GM12878 (cell line): ENCODE measurements around the gene DAB2IP. TPM values are rescaled to one million over a fixed set of nuclear protein-coding genes. Genes with fewer than 3 reads are reported as not detected.

Experiments
- ATAC-seq: fragments of 200-7000 bp; cut with Tn5 transposase; 3 replicates; pipeline ENCODE4 v1.9.1; 2020; ENCODE audit warnings: mild to moderate bottlenecking, moderate library complexity
- BruUV-seq: library from RNA; stranded (reverse); fragments of 400-500 nt; replicated peaks from 2 replicates; lab custom pipeline; 2021; lab: Mats Ljungman, UMichigan
- CTCF ChIA-PET: fragments of 300-600 bp; sonication (Branson Sonifier 250); formaldehyde crosslinking; extraction: SDS; loops from one replicate; lab custom pipeline; 2021; ENCODE audit warnings: inconsistent platforms; lab: Yijun Ruan, JAX
- POLR2A ChIA-PET: fragments of 350-600 bp; formaldehyde crosslinking; extraction: SDS; loops from one replicate; lab custom pipeline; 2021; ENCODE audit warnings: inconsistent platforms; lab: Charles Lee
- RAD21 ChIA-PET: fragments of 300-600 bp; sonication (Branson Sonifier 250); formaldehyde crosslinking; loops from one replicate; lab custom pipeline; 2023; ENCODE audit warnings: antibody characterized with exemption; ENCODE audit not compliant: unreplicated experiment; lab: Charles Lee
- SMC1A ChIA-PET: fragments of 300-600 bp; sonication (Branson Sonifier 250); formaldehyde crosslinking; loops from one replicate; lab custom pipeline; 2023; ENCODE audit not compliant: unreplicated experiment, uncharacterized antibody; lab: Charles Lee
- DNase-seq: peaks from one replicate; pipeline ENCODE4 v3.0.0-alpha.2; 2011; ENCODE audit warnings: low read depth, low spot score
- FAIRE-seq: peaks from 3 replicates; lab custom pipeline; 2011; peaks lifted over from hg19 to GRCh38; lab: Jason Lieb, UNC
- H2AFZ ChIP-seq: 2 replicates; pipeline ENCODE4 v1.6.0; 2011; ENCODE audit warnings: low read depth, low read length, control low read depth; ENCODE audit not compliant: control insufficient read depth
- H3K27ac ChIP-seq: 2 replicates; pipeline ENCODE4 v1.5.1; 2011; ENCODE audit warnings: control low read depth; ENCODE audit not compliant: control insufficient read depth, insufficient read depth
- H3K27me3 ChIP-seq, 2 experiments: replicated peaks in 1 of 2; 2 replicates each; pipeline versions ENCODE4 v1.6.0 to v1.6.1; 2011; ENCODE audit warnings: low read length in 1 of 2; ENCODE audit not compliant: control insufficient read depth in 2 of 2, insufficient read depth in 2 of 2
- H3K36me3 ChIP-seq, 2 experiments: 2 replicates each; pipeline ENCODE4 v1.5.1; 2011; ENCODE audit warnings: low read length in 1 of 2; ENCODE audit not compliant: control insufficient read depth in 2 of 2, insufficient read depth in 2 of 2
- H3K4me1 ChIP-seq: 2 replicates; pipeline ENCODE4 v1.6.1; 2011; ENCODE audit warnings: mild to moderate bottlenecking, low read length, moderate library complexity, mixed read lengths; ENCODE audit not compliant: control insufficient read depth, insufficient read depth
- H3K4me2 ChIP-seq: 2 replicates; pipeline ENCODE4 v1.6.0; 2011; ENCODE audit warnings: control low read depth; ENCODE audit not compliant: control insufficient read depth, insufficient read depth
- H3K4me3 ChIP-seq: fragments of 200-600 bp; sonication (generic); 2 replicates; pipeline ENCODE4 v1.5.1; 2016
- H3K79me2 ChIP-seq: 2 replicates; pipeline ENCODE4 v1.6.0; 2011; ENCODE audit warnings: low read length; ENCODE audit not compliant: control insufficient read depth, insufficient read depth
- H3K9ac ChIP-seq: 2 replicates; pipeline ENCODE4 v1.8.0; 2011; ENCODE audit warnings: low read length, control low read depth, mixed read lengths; ENCODE audit not compliant: control insufficient read depth, insufficient read depth
- H3K9me3 ChIP-seq: replicated peaks from 3 replicates; pipeline ENCODE4 v1.5.1; 2011; ENCODE audit warnings: mild to moderate bottlenecking, low read length; ENCODE audit not compliant: control insufficient read depth, insufficient read depth
- H4K20me1 ChIP-seq: 2 replicates; pipeline ENCODE4 v1.6.0; 2011; ENCODE audit not compliant: control insufficient read depth, insufficient read depth
- CEBPZ ChIP-seq: fragments of 150-350 bp; IDR thresholded peaks from 2 replicates; pipeline ENCODE4 v1.6.1; 2016; ENCODE audit warnings: low read depth, low read length
- NRF1 ChIP-seq: conservative IDR thresholded peaks from 2 replicates; pipeline ENCODE4 v1.6.1; 2011; ENCODE audit warnings: mild to moderate bottlenecking, low read depth, low read length, improper control_type of control experiment
- POLR2AphosphoS5 ChIP-seq: IDR thresholded peaks from 2 replicates; pipeline ENCODE4 v1.6.1; 2011; ENCODE audit warnings: mild to moderate bottlenecking, low read length, inconsistent platforms
- SMARCA5 ChIP-seq: fragments of 450-650 bp; IDR thresholded peaks from 2 replicates; pipeline ENCODE4 v1.6.1; 2017; ENCODE audit warnings: mild to moderate bottlenecking
- SMC3 ChIP-seq: IDR thresholded peaks from 2 replicates; pipeline ENCODE4 v1.6.1; 2011; ENCODE audit warnings: low read length, improper control_type of control experiment, borderline replicate concordance
- WRNIP1 ChIP-seq: IDR thresholded peaks from 2 replicates; pipeline ENCODE4 v1.6.1; 2011; ENCODE audit warnings: low read depth, low read length, improper control_type of control experiment, borderline replicate concordance
- YBX1 ChIP-seq: fragments of 450-650 bp; IDR thresholded peaks from 2 replicates; pipeline ENCODE4 v1.6.1; 2016; ENCODE audit warnings: antibody characterized with exemption
- WGBS: methylation state at CpG from one replicate; pipeline ENCODE4 v1.1.6; 2016; ENCODE audit warnings: low lambda C conversion rate; ENCODE audit not compliant: insufficient replicate concordance, insufficient coverage; ENCODE audit errors: missing lambda C conversion rate; 5-methylcytosine and 5-hydroxymethylcytosine counted together
- in situ Hi-C: fragments of 300-500 bp; cut with MboI; formaldehyde crosslinking; loops from 9 replicates; pipeline ENCODE4 v1.14.3; 2018; ENCODE audit warnings: mixed read lengths
- intact Hi-C: fragments of 100-400 bp; cut with micrococcal nuclease; formaldehyde crosslinking; loops from one replicate; pipeline ENCODE4 v1.14.2; 2022; ENCODE audit not compliant: unreplicated experiment
- polyA plus RNA-seq, 11 experiments: library from polyadenylated mRNA; depleted of rRNA in 4 of 11; unstranded in 6 of 11; stranded (reverse) in 5 of 11; fragments of >200 nt; fragmentation: Nextera tagmentation in 4 of 11; fragmentation: Illumina TruSeq in 1 of 11; extraction: Ambion mirVana in 4 of 11; extraction: Trizol in 1 of 11; gene quantifications; 1 replicate in 1 of 11; 2 replicates in 10 of 11; pipeline versions ENCODE4 v1.2.1 to v1.2.3, GENCODE V29; 2011 to 2016; ENCODE audit warnings: inconsistent platforms in 2 of 11, missing spikeins in 2 of 11, low read depth in 1 of 11
- total RNA-seq, 4 experiments: library from RNA; depleted of rRNA in 3 of 4; stranded (reverse); fragments of >200 nt in 3 of 4; fragmentation: Illumina TruSeq in 1 of 4; extraction: Trizol in 1 of 4; gene quantifications; 2 replicates each; pipeline versions ENCODE4 v1.2.1 to v1.2.3, GENCODE V29; 2013 to 2021
- TF ChIP-seq, protein P1 (sequence below): fragments of 450-650 bp; IDR thresholded peaks from 2 replicates; pipeline ENCODE4 v1.6.1; 2017; ENCODE audit warnings: low read depth, mild to moderate bottlenecking, moderate library complexity

The DAB2IP gene
- total and polyA plus RNA-seq, 10 of the 15 experiments (the other 5 are each of a cell fraction or from before 2014, with no cell fraction given): 0.03 to 0.38 (median 0.14) TPM; not detected in 6

DNA sequence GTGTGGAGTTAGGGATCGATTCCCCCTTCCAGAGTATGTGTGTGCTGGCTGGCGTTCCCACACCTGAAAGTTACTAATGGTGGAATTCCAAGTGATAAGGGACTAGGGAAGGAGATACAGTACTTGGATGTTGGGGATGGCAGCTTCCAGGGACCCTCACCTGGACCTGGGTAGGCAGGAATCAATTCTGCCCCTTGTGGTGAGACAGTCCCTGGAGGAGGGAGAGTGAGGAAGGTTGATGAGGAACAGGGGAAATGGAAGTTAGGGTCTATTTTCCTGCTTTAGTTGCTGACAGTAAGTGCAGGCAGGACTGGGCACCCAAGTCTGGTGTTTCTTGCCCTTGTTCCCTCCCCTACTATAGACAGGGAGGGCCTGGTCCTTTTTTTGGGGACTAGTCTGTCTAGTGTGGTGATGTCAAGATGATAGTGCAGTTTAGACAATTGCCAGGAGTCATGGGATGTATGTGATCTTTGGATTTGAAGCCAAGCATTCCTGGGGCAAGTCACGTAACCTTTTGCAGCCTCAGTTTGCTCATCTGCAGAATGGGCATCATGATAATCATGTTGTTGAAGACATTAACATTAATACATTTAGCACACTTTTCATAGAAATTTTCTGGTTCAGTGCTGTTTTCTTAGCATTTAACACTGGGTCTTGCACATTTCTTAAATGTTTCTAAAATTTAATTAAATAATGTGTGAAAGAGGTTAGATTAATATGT lies 51.7 kb downstream of the DAB2IP start:
- ChIA-PET RAD21 (no interaction called here), CTCF (no interaction called here), POLR2A (no interaction called here), SMC1A (no interaction called here)
- no TSS peak for BruUV-seq
- ATAC-seq (no peak), DNase-seq (no peak), FAIRE-seq (no peak)
- no peak for TF ChIP-seq POLR2AphosphoS5
- TF ChIP-seq WRNIP1: no peak
- no peak for TF ChIP-seq NRF1
- TF ChIP-seq YBX1: no peak
- TF ChIP-seq SMC3: no peak
- TF ChIP-seq SMARCA5: no peak
- TF ChIP-seq, protein P1, sequence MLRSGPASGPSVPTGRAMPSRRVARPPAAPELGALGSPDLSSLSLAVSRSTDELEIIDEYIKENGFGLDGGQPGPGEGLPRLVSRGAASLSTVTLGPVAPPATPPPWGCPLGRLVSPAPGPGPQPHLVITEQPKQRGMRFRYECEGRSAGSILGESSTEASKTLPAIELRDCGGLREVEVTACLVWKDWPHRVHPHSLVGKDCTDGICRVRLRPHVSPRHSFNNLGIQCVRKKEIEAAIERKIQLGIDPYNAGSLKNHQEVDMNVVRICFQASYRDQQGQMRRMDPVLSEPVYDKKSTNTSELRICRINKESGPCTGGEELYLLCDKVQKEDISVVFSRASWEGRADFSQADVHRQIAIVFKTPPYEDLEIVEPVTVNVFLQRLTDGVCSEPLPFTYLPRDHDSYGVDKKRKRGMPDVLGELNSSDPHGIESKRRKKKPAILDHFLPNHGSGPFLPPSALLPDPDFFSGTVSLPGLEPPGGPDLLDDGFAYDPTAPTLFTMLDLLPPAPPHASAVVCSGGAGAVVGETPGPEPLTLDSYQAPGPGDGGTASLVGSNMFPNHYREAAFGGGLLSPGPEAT: no peak
- no peak for TF ChIP-seq CEBPZ
- intact Hi-C loops (no loop called here), in situ Hi-C loops (no loop called here)
- no peak overlapping the region for H3K9ac ChIP-seq
- H3K79me2 ChIP-seq: no peaks in the 10 kb centered on the region
- no peak overlapping the region for H3K4me3 ChIP-seq
- no peak overlapping the region for H3K4me2 ChIP-seq
- 16% methylated on average over 3 of the region's 3 CpGs for WGBS
- H3K27me3 ChIP-seq: peaks cover 3 to 13% of the 10 kb centered on the region in 2 experiments; a peak in 3 of 4 replicates
- H2AFZ ChIP-seq: no peak overlapping the region
- no peaks in the 10 kb centered on the region for H3K36me3 ChIP-seq
- H3K9me3 ChIP-seq: no peaks in the 10 kb centered on the region
- peaks cover 11% of the 10 kb centered on the region for H3K4me1 ChIP-seq
- no peaks in the 10 kb centered on the region for H4K20me1 ChIP-seq
- no peak overlapping the region for H3K27ac ChIP-seq
